HG03095 (cell line): ENCODE measurements around the gene GPR4.

Experiments used
- ATAC-seq: cut with Tn5 transposase; IDR thresholded peaks from one replicate; pipeline ENCODE4 v1.9.1; 2021; ENCODE audit warnings: moderate library complexity; ENCODE audit not compliant: unreplicated experiment

GPR4 gene

GRCh38 chr19:45556835-45557234 lies 45.2 kb downstream of the GPR4 start:
- ATAC-seq: no peak

GRCh38 chr19:45554481-45554880 lies 47.5 kb downstream of the GPR4 start:
- no peak for ATAC-seq

GRCh38 chr19:45553464-45553863 lies 48.5 kb downstream of the GPR4 start:
- ATAC-seq: no peak

GRCh38 chr19:45547965-45548609 lies 53.9 kb downstream of the GPR4 start:
- no peak for ATAC-seq

- no peak for ATAC-seq
Measured at GRCh38 chr19:45547211-45547770, 54.7 kb downstream of the GPR4 start.

GRCh38 chr19:45542234-45542668 lies 59.8 kb downstream of the GPR4 start:
- ATAC-seq: no peak
